BE2C (cell line): ENCODE results near the gene NUDCD2.
A peak's percentile ranks its signal among the peaks of the same experiment; 100 is the strongest.

Source experiments
- DNase-seq: peaks from one replicate; pipeline ENCODE4 v3.0.0-alpha.2; 2020
- H3K27me3 ChIP-seq: fragments of 250-450 bp; sonication (Bioruptor Pico); 2 replicates; pipeline ENCODE4 v1.5.1; 2020; ENCODE audit warnings: mild to moderate bottlenecking
- H3K36me3 ChIP-seq: fragments of 250-450 bp; sonication (Bioruptor Pico); 2 replicates; pipeline ENCODE4 v1.5.1; 2020; ENCODE audit warnings: mild to moderate bottlenecking
- H3K4me1 ChIP-seq: fragments of 250-450 bp; sonication (Bioruptor Pico); 2 replicates; pipeline ENCODE4 v1.5.1; 2020
- H3K4me3 ChIP-seq: 2 replicates; pipeline ENCODE4 v1.5.1; 2011; ENCODE audit warnings: low read depth, low read length
- H3K9me3 ChIP-seq: fragments of 250-450 bp; sonication (Bioruptor Pico); 2 replicates; pipeline ENCODE4 v1.5.1; 2020
- TF ChIP-seq, protein P1 (sequence below): IDR thresholded peaks from 2 replicates; pipeline ENCODE4 v1.5.1; 2012; ENCODE audit warnings: mild to moderate bottlenecking, low read depth, low read length

NUDCD2 gene

GRCh38 chr5:163478126-163478981 is 18.5 kb upstream of the NUDCD2 start:
- Histone ChIP-seq H3K4me1 (no peaks in the 10 kb centered on the region), H3K4me3 (no peak overlapping the region), H3K27me3 (no peaks in the 10 kb centered on the region), H3K9me3 (no peaks in the 10 kb centered on the region), H3K36me3 (peaks cover 62% of the 10 kb centered on the region)
- DNase-seq, result no peak
- TF ChIP-seq, protein P1, sequence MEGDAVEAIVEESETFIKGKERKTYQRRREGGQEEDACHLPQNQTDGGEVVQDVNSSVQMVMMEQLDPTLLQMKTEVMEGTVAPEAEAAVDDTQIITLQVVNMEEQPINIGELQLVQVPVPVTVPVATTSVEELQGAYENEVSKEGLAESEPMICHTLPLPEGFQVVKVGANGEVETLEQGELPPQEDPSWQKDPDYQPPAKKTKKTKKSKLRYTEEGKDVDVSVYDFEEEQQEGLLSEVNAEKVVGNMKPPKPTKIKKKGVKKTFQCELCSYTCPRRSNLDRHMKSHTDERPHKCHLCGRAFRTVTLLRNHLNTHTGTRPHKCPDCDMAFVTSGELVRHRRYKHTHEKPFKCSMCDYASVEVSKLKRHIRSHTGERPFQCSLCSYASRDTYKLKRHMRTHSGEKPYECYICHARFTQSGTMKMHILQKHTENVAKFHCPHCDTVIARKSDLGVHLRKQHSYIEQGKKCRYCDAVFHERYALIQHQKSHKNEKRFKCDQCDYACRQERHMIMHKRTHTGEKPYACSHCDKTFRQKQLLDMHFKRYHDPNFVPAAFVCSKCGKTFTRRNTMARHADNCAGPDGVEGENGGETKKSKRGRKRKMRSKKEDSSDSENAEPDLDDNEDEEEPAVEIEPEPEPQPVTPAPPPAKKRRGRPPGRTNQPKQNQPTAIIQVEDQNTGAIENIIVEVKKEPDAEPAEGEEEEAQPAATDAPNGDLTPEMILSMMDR, result no peak

GRCh38 chr5:163475411-163475810 is 15.5 kb upstream of the NUDCD2 start:
- H3K9me3 ChIP-seq, result no peaks in the 10 kb centered on the region
- TF ChIP-seq, protein P1, result no peak
- peaks cover 63% of the 10 kb centered on the region for H3K36me3 ChIP-seq
- H3K4me3 ChIP-seq, result no peak overlapping the region
- H3K4me1 ChIP-seq, result no peaks in the 10 kb centered on the region
- no peaks in the 10 kb centered on the region for H3K27me3 ChIP-seq
- no peak for DNase-seq

DNA sequence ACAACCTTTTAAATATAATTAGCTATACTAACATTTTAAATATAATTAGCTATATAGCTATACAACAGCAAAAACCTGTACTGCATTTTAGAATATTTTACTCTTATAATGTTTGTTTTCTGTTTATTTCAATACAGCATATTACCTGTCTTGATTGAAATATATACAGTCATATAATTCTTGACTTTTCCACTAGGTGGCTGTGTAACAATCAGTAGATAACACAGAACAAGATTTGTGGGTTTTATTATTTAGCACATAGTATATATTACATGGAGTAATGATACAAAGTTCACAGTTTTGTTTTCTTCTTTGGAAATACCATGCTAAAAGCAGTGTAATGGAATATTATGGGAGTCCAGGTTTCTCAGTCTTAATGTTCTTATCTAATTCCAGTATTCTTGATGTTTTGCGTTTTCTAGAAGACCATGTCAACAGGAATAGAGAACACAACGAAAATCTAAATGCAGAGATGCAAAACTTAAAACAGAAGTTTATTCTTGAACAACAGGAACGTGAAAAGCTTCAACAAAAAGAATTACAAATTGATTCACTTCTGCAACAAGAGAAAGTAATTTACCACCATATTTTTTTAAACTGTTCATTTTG is 13.8 kb upstream of the NUDCD2 start:
- Histone ChIP-seq H3K27me3 (no peaks in the 10 kb centered on the region), H3K36me3 (peaks cover 63% of the 10 kb centered on the region), H3K4me1 (no peaks in the 10 kb centered on the region), H3K4me3 (no peak overlapping the region), H3K9me3 (no peaks in the 10 kb centered on the region)
- no peak for DNase-seq
- TF ChIP-seq, protein P1, result no peak; the same call in 1 of the 2 replicates

GRCh38 chr5:163467682-163468081 is 7.8 kb upstream of the NUDCD2 start:
- no peaks in the 10 kb centered on the region for H3K27me3 ChIP-seq
- H3K9me3 ChIP-seq, result no peaks in the 10 kb centered on the region
- 0 out of 2 replicates have a peak, but pooled peaks cover 5% of the 10 kb centered on the region for H3K4me1 ChIP-seq
- peaks cover 32% of the 10 kb centered on the region for H3K36me3 ChIP-seq
- TF ChIP-seq, protein P1, result no peak
- DNase-seq, result no peak
- H3K4me3 ChIP-seq, result no peak overlapping the region

GRCh38 chr5:163463063-163463435 is 3.1 kb upstream of the NUDCD2 start:
- TF ChIP-seq, protein P1, result no peak
- Histone ChIP-seq H3K9me3 (no peaks in the 10 kb centered on the region), H3K4me1 (0 out of 2 replicates have a peak, but pooled peaks cover 5% of the 10 kb centered on the region), H3K36me3 (no peaks in the 10 kb centered on the region; the same call in 1 of the 2 replicates), H3K4me3 (no peak overlapping the region), H3K27me3 (no peaks in the 10 kb centered on the region)
- DNase-seq, result no peak

DNA sequence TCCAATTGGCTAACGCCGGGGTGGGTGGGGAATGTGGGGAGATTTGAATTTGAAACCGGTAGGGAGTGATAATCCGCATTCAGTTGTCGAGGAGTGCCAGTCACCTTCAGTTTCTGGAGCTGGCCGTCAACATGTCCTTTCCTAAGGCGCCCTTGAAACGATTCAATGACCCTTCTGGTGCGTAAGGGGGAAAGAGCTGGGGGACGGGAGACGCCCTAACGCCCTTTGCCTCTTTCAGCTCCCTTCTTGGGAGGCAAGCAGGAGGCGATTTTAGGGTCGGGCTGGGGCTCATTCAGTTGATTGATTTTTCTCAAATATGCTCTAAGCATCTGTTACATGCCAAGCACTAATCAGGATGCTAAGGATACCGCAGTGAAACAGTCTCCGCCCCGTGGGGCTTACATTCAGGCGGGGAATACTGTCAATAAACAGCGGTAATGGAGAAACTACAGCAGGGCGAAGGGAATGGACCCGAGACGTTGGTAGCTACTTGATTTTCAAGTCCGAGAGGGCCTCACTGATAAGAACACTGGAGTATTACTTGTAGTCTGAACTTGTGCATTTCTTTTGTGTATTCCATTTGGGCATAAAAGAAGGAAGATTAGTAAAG is 765 bp upstream of the NUDCD2 start, which contains the start of gene HMMR:
Gene HMMR, plus strand, starts transcription at position 71 of the 610 bp plus-strand sequence. Its CDS starts 61 bp downstream, at position 132.
- H3K27me3 ChIP-seq, result no peaks in the 10 kb centered on the region
- peak; percentile 36 for DNase-seq
- no peaks in the 10 kb centered on the region; the same call in 1 of the 2 replicates for H3K36me3 ChIP-seq
- no peaks in the 10 kb centered on the region for H3K9me3 ChIP-seq
- peak within 1 kb of the TSS; percentile 85 for H3K4me3 ChIP-seq
- TF ChIP-seq, protein P1, result no peak
- no peaks in the 10 kb centered on the region for H3K4me1 ChIP-seq
